ENCODE results near the gene IMPDH2.

GRCh38 chr3:49032646-49033304, 3.6 kb upstream of the IMPDH2 start:
- TF ChIP-seq, protein P1, sequence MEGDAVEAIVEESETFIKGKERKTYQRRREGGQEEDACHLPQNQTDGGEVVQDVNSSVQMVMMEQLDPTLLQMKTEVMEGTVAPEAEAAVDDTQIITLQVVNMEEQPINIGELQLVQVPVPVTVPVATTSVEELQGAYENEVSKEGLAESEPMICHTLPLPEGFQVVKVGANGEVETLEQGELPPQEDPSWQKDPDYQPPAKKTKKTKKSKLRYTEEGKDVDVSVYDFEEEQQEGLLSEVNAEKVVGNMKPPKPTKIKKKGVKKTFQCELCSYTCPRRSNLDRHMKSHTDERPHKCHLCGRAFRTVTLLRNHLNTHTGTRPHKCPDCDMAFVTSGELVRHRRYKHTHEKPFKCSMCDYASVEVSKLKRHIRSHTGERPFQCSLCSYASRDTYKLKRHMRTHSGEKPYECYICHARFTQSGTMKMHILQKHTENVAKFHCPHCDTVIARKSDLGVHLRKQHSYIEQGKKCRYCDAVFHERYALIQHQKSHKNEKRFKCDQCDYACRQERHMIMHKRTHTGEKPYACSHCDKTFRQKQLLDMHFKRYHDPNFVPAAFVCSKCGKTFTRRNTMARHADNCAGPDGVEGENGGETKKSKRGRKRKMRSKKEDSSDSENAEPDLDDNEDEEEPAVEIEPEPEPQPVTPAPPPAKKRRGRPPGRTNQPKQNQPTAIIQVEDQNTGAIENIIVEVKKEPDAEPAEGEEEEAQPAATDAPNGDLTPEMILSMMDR (IDR thresholded peaks at IDR 0.05; ENCODE audit: low read length): no peak
- TF ChIP-seq EZH2 (optimal IDR thresholded peaks at IDR 0.05; ENCODE audit: low read depth, low read length) (no peak), EZH2phosphoT487 (IDR thresholded peaks at IDR 0.05; ENCODE audit: low read length) (no peak)

All from MM.1S (cell line).